GM18502 (cell line): ENCODE measurements around the gene TRIM15.

Experiments used
- ATAC-seq: cut with Tn5 transposase; IDR thresholded peaks from one replicate; pipeline ENCODE4 v1.9.1; 2021; ENCODE audit warnings: mild to moderate bottlenecking; ENCODE audit not compliant: unreplicated experiment, poor library complexity

The TRIM15 gene

GRCh38 chr6:30194797-30195690 is 31.7 kb downstream of the TRIM15 start:
- no peak for ATAC-seq

- ATAC-seq, result no peak
These were observed 32.6 kb downstream of the TRIM15 start for GRCh38 chr6:30195951-30196350.

DNA sequence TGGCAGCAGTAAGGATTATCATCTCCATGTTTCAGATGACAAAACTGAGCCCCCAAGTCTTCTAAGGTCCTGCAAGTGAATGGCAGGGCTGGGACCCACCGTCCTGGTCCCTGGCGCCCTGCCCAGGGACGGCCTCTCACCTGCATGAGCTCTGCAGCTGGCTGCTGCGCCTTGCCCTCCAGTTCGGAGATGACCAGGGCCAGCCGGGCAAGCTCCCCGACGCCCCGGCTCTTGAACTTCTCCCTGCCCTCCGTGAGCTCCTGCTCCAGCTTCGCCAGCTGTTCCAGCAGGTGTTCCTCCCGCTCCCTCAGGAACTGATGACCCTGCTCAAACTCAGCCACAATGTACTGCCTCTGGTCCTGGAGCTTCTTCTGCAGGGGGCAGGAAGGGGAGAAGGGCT is 33.0 kb downstream of the TRIM15 start:
- no peak for ATAC-seq

DNA sequence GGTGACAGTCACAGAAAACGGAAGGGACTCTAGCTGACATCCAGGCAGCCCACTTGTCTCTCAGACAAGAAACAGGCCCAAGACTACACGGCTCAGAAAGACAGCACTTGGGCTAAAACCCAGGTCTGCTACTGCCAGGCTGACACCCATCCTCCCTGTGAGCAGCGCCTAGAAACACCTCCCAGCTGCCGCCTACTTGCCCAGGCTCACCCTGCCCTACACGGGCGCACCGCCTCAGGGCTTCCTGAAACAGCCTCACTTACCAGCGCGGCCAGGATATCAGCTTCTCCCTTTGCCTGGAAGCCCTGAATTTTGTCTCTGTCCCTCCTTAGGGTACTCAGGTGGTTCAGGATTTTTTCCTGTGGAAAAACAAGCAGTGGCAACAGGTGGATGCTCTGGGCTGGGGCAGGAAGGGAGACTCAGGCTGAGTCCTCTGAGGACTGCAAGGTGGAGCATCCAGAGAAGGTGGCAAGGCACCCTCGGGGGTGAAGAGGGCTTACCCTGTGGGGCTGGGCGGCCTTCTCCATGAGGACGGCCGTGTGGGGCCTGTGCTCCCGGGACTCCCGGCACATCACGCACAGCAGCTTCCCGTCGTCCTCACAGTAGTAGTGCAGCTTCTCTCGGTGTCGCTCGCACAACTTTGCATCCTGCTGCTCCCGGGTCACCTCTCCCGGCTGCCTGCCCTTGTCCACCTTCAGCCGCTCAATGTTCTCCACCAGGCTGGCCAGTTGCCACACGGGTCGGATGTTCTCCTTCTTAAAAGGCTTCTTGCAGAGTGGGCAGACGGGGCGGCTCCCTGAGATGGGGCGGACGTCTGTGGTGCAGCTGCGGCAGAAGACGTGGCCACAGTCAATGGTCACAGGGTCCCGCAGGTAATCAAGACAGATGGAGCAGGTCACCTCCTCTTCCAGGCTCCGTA is 35.1 kb downstream of the TRIM15 start:
- ATAC-seq, result no peak

DNA sequence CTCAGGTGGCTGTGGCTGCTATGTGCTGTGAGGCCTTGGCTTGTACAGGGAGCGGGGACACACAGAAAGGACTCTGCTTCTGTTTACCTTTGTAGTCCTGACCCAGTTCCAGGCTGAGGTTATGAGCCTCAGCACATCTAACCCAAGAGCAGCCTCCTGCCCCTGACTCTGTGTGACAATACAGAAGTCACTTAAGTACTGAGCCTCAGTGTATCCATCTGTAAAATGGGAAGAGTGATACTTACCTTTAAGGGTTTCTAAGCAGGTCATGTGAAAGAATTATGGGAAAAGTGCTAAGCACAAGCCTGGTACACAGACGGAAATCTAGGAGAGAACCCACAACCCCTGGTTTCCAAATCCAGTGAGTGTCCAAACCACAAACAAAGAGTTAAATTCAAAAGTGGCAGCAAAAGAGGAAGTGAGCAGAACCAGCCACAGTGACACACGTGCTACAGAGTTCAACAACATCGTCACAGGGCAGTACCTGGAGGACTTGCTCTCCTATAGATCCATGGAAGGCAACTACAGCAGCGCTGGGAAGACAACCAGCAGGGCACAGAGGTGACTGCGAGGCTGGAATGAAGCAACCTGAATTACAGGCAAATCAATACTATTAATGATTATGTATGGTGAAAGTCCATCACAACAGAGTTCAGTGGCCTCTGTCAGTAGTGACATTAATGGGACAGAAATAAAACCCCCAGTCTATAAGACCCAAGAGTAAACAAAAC is 37.4 kb downstream of the TRIM15 start:
- ATAC-seq, result no peak

GRCh38 chr6:30202366-30202765 is 39.0 kb downstream of the TRIM15 start:
- no peak for ATAC-seq

- ATAC-seq, result no peak
These were observed 40.8 kb downstream of the TRIM15 start for GRCh38 chr6:30204116-30204515.

DNA sequence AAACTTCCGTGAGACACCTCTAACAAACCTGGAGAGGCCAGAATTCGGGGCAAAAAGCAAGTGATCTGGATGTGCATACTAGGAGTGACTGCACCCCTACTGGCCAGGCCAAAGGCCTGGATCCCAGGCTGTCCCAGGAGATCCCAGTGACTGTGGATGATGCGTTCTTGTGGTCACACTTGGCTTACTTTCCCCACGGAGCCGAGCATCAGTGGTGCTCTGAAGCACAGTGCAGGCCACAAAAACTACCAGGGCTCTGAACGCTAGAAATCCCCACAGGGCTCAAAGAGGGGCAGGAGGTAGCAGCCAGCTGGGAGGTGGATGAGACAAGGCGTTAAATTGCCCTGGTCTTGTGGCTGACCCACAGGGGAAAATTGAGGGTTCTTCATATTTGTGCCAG is 42.8 kb downstream of the TRIM15 start:
- no peak for ATAC-seq

- no peak for ATAC-seq
These were observed 43.7 kb downstream of the TRIM15 start for GRCh38 chr6:30206799-30207618.

DNA sequence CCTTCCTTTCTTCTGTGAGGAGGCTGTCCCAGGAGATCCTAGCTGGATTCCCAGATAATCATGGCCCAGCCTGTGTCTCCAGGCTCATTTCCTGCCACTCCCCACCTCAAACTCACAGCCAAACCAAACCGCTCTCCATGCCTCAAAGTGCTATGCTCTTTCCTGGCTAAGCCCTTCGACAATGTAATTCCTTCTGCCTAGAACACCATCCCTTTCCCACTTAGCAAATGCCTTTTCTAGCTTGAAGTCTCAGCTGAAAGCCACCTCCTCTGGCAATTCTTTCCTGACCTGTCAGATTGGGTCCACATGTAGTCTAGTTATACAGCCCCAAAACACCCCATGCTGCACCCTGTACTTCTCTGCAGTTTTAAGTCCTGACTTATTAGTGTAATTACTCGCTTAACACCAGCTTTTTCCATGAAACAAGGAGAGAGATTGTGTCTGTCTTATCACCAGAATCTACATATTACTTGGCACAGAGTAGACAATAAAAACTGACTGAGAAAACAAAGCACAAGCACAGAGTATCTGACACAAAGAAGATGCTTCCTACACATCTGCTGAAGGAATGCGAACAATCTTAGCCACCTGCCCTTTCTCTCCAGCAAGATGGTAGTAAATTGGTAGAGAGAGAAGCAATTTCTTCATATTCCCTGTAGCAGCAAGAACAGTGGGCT is 44.4 kb downstream of the TRIM15 start:
- ATAC-seq, result no peak

GRCh38 chr6:30211306-30211705 is 48.0 kb downstream of the TRIM15 start:
- no peak for ATAC-seq

- no peak for ATAC-seq
These were observed 48.6 kb downstream of the TRIM15 start for GRCh38 chr6:30211899-30212298.

GRCh38 chr6:30212865-30213666 is 49.7 kb downstream of the TRIM15 start, which contains the start of gene TRIM26:
Gene TRIM26, minus strand, starts transcription at chr6:30213406. Its CDS starts 14,303 bp downstream, at chr6:30199103.
- peak; percentile 86 for ATAC-seq

DNA sequence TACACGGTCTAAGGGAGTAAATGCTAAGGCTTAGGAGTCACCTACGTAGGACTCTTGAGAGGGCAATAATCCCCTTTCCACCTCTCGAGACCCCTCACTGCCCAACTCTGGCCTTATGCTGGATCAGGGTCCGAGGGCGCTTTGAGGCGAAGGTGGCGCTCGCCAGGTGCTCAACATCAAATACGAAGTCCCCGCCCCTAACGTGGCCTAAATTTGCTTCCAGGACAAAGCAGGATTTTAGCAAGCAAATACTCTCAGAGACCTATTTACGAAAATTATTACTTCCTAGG is 50.3 kb downstream of the TRIM15 start:
- no peak for ATAC-seq

DNA sequence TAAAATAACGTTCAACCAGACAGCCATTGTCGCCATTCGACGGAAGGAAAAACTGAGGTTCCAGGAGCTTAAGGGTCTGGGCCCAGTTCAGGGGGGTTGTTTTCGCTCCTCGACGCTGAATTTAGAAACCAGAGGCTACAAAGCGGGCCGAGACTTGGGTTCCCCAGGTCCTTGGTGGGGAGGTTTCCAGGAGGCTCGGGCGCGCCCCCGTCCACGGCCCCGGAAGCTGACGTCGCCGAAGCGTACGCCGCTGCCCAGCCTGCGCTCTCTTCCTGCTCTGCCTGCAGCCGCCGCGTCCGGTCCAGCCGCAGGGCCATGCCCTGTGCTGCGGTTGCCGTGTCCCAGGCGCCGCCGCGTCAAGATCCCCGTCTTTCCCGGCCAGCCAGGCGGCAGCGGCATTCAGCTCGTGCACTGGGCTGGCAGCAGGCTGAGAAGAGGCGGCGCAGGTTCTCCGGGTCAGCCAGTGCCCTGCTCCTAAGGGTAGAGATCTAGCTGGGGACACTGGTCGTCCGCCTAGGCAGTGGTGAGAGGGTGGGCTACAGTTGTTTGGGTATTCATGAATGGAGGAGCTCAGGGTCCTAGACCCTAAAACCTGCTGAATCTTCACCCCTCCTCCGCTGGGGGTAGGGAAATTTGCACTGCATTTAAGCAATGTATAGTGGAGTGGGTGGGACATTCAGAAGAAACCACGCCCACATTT is 50.8 kb downstream of the TRIM15 start:
- peak; percentile 61 for ATAC-seq

GRCh38 chr6:30214657-30214982 is 51.3 kb downstream of the TRIM15 start:
- ATAC-seq, result no peak

GRCh38 chr6:30216096-30216495 is 52.8 kb downstream of the TRIM15 start:
- ATAC-seq, result no peak

GRCh38 chr6:30219244-30219643 is 55.9 kb downstream of the TRIM15 start:
- ATAC-seq, result no peak
